Measurements from ENCODE around the gene MBD6.

- TF ChIP-seq CTCF (IDR thresholded peaks at IDR 0.05): no peak
- no peak for TF ChIP-seq POLR2A (IDR thresholded peaks at IDR 0.05)
Measured at GRCh38 chr12:57534991-57535543, 12.4 kb downstream of the MBD6 start.
